H1 (cell line): ENCODE data around the gene IGF2R. TPM values are rescaled to one million over a fixed set of nuclear protein-coding genes. Genes with fewer than 3 reads are reported as not detected.

ENCODE experiments used
- CTCF ChIA-PET: fragments of 300-600 bp; sonication (Branson Sonifier 250); formaldehyde crosslinking; loops from one replicate; lab custom pipeline; 2021; ENCODE audit not compliant: partially characterized antibody; lab: Charles Lee
- POLR2A ChIA-PET: fragments of 300-600 bp; sonication (Branson Sonifier 250); formaldehyde crosslinking; loops from one replicate; lab custom pipeline; 2021; ENCODE audit warnings: inconsistent platforms; ENCODE audit not compliant: partially characterized antibody; lab: Charles Lee
- DNase-seq, 2 experiments: peaks; one replicate each; pipeline versions ENCODE4 v3.0.0 to v3.0.0-alpha.2; 2010 to 2022; ENCODE audit warnings: low spot score in 2 of 2, low read depth in 1 of 2, mixed read lengths in 1 of 2
- FAIRE-seq: peaks from 2 replicates; lab custom pipeline; 2011; peaks lifted over from hg19 to GRCh38; lab: Jason Lieb, UNC
- H2AFZ ChIP-seq: 2 replicates; pipeline ENCODE4 v1.8.1; 2012; ENCODE audit warnings: low read length, inconsistent platforms
- H2AK5ac ChIP-seq: 2 replicates; pipeline ENCODE4 v1.6.1; 2013; ENCODE audit warnings: low read depth, low read length
- H2BK120ac ChIP-seq: replicated peaks from 2 replicates; pipeline ENCODE3; 2013; ENCODE audit warnings: low read depth, low read length, inconsistent platforms
- H2BK12ac ChIP-seq: 2 replicates; pipeline ENCODE4 v1.6.1; 2013; ENCODE audit warnings: low read depth, low read length
- H2BK15ac ChIP-seq: 2 replicates; pipeline ENCODE4 v1.6.1; 2013; ENCODE audit warnings: low read length
- H2BK20ac ChIP-seq: 2 replicates; pipeline ENCODE4 v1.6.1; 2013; ENCODE audit warnings: low read length
- H2BK5ac ChIP-seq: 2 replicates; pipeline ENCODE4 v1.6.1; 2013; ENCODE audit warnings: low read depth, low read length
- H3K14ac ChIP-seq: 2 replicates; pipeline ENCODE4 v1.6.1; 2013; ENCODE audit warnings: inconsistent platforms; ENCODE audit not compliant: insufficient read length
- H3K18ac ChIP-seq: 2 replicates; pipeline ENCODE4 v1.6.1; 2013; ENCODE audit warnings: low read length; ENCODE audit errors: extremely low read depth
- H3K23ac ChIP-seq: 2 replicates; pipeline ENCODE4 v1.6.1; 2013; ENCODE audit warnings: inconsistent platforms; ENCODE audit not compliant: insufficient read length
- H3K23me2 ChIP-seq: 2 replicates; pipeline ENCODE4 v1.6.1; 2013; ENCODE audit warnings: low read depth, low read length
- H3K27ac ChIP-seq: 2 replicates; pipeline ENCODE4 v1.6.1; 2011; ENCODE audit warnings: low read depth, low read length, inconsistent platforms
- H3K27me3 ChIP-seq, 4 experiments: replicated peaks in 1 of 4; 1 replicate in 1 of 4; 2 replicates in 3 of 4; pipeline versions ENCODE4 v1.6.1 to v1.8.1; 2011 to 2013; ENCODE audit warnings: low read length in 3 of 4, mild to moderate bottlenecking in 3 of 4, inconsistent platforms in 2 of 4, mixed read lengths in 2 of 4, moderate library complexity in 1 of 4; ENCODE audit not compliant: control insufficient read depth in 3 of 4, insufficient read depth in 3 of 4; ENCODE audit errors: extremely low read depth in 1 of 4
- H3K36me3 ChIP-seq, 4 experiments: 2 replicates each; pipeline versions ENCODE4 v1.6.1 to v1.8.1; 2011 to 2013; ENCODE audit warnings: mild to moderate bottlenecking in 4 of 4, low read length in 3 of 4, moderate library complexity in 2 of 4, control low read depth in 1 of 4, inconsistent platforms in 1 of 4; ENCODE audit not compliant: insufficient read depth in 4 of 4, control insufficient read depth in 2 of 4
- H3K4ac ChIP-seq: replicated peaks from 2 replicates; pipeline ENCODE3; 2013; ENCODE audit warnings: low read length, low read depth, mixed read lengths, inconsistent platforms; ENCODE audit not compliant: insufficient read length
- H3K4me1 ChIP-seq, 4 experiments: replicated peaks in 1 of 4; 1 replicate in 1 of 4; 2 replicates in 3 of 4; pipeline versions ENCODE4 v1.6.1 to v1.8.1; 2011 to 2013; ENCODE audit warnings: low read length in 3 of 4, inconsistent platforms in 2 of 4, mixed read lengths in 1 of 4; ENCODE audit not compliant: insufficient read depth in 4 of 4, control insufficient read depth in 3 of 4
- H3K4me2 ChIP-seq, 2 experiments: 2 replicates each; pipeline versions ENCODE4 v1.6.1 to v1.8.1; 2011 to 2013; ENCODE audit warnings: low read depth in 2 of 2, low read length in 2 of 2, control low read depth in 1 of 2, inconsistent platforms in 1 of 2, mild to moderate bottlenecking in 1 of 2; ENCODE audit not compliant: insufficient read depth in 1 of 2
- H3K4me3 ChIP-seq, 4 experiments: fragments of 200-600, 300-600 bp in 1 of 4; sonication (generic), shearing (Covaris generic), sonication (Bioruptor Twin) in 1 of 4; 2 replicates each; pipeline versions ENCODE4 v1.5.1 to v1.8.1; 2011 to 2016; ENCODE audit warnings: low read length in 4 of 4, low read depth in 3 of 4, control low read depth in 2 of 4, inconsistent platforms in 2 of 4, mild to moderate bottlenecking in 2 of 4, mixed read lengths in 1 of 4, moderate library complexity in 1 of 4; ENCODE audit not compliant: insufficient read depth in 2 of 4; ENCODE audit errors: extremely low read depth in 1 of 4
- H3K56ac ChIP-seq: replicated peaks from 2 replicates; pipeline ENCODE3; 2013; ENCODE audit warnings: low read depth, mild to moderate bottlenecking, mixed read lengths, low read length, inconsistent platforms; ENCODE audit not compliant: insufficient read length
- H3K79me1 ChIP-seq: 2 replicates; pipeline ENCODE4 v1.6.1; 2013; ENCODE audit warnings: low read depth, low read length, control low read depth
- H3K79me2 ChIP-seq, 2 experiments: 2 replicates each; pipeline versions ENCODE4 v1.6.1 to v1.8.1; 2012 to 2013; ENCODE audit warnings: low read length in 2 of 2, mild to moderate bottlenecking in 2 of 2, inconsistent platforms in 1 of 2; ENCODE audit not compliant: insufficient read depth in 2 of 2, control insufficient read depth in 1 of 2
- H3K9ac ChIP-seq, 4 experiments: replicated peaks in 1 of 4; 1 replicate in 1 of 4; 2 replicates in 3 of 4; pipeline versions ENCODE4 v1.6.1 to v1.8.1; 2011 to 2013; ENCODE audit warnings: low read depth in 3 of 4, low read length in 3 of 4, control low read depth in 2 of 4, mild to moderate bottlenecking in 2 of 4, moderate library complexity in 2 of 4, inconsistent platforms in 1 of 4; ENCODE audit errors: extremely low read depth in 1 of 4
- H3K9me3 ChIP-seq, 2 experiments: 2 replicates each; pipeline versions ENCODE4 v1.6.1 to v1.8.1; 2012 to 2013; ENCODE audit warnings: mild to moderate bottlenecking in 2 of 2, moderate library complexity in 2 of 2, control low read depth in 1 of 2, inconsistent platforms in 1 of 2, low read depth in 1 of 2, low read length in 1 of 2, mixed read lengths in 1 of 2; ENCODE audit not compliant: insufficient read depth in 2 of 2
- H4K20me1 ChIP-seq, 2 experiments: replicated peaks in 1 of 2; 2 replicates each; pipeline versions ENCODE3 to v1.8.1; 2011 to 2013; ENCODE audit warnings: inconsistent platforms in 2 of 2, low read length in 2 of 2, mild to moderate bottlenecking in 1 of 2; ENCODE audit not compliant: insufficient read depth in 2 of 2, control insufficient read depth in 1 of 2
- H4K5ac ChIP-seq: 2 replicates; pipeline ENCODE4 v1.6.1; 2013; ENCODE audit warnings: low read length, low read depth, mixed read lengths, inconsistent platforms; ENCODE audit not compliant: insufficient read length
- H4K8ac ChIP-seq: 2 replicates; pipeline ENCODE4 v1.8.0; 2013; ENCODE audit warnings: mild to moderate bottlenecking, moderate library complexity, low read length, inconsistent platforms; ENCODE audit not compliant: insufficient read depth; ENCODE audit errors: extremely low read depth
- H4K91ac ChIP-seq: replicated peaks from 2 replicates; pipeline ENCODE3; 2013; ENCODE audit warnings: low read length, mixed read lengths, inconsistent platforms; ENCODE audit not compliant: insufficient read length
- CBX5 ChIP-seq: fragments of 300-800, 300-1000 bp; sonication (generic); IDR thresholded peaks from 2 replicates; pipeline ENCODE4 v1.7.1; 2016; ENCODE audit warnings: antibody characterized with exemption, low read length, low read depth
- KDM5A ChIP-seq: fragments of 200-600 bp; IDR thresholded peaks from 2 replicates; pipeline ENCODE4 v1.7.1; 2012; ENCODE audit warnings: mild to moderate bottlenecking, low read length, inconsistent platforms, mixed read lengths
- MAFK ChIP-seq: IDR thresholded peaks from 2 replicates; pipeline ENCODE4 v1.6.1; 2012; ENCODE audit warnings: low read depth, mild to moderate bottlenecking, improper control_type of control experiment, low read length
- NRF1 ChIP-seq: IDR thresholded peaks from 2 replicates; pipeline ENCODE4 v1.6.1; 2011; ENCODE audit warnings: mild to moderate bottlenecking, low read depth, low read length, improper control_type of control experiment
- RBBP5 ChIP-seq: IDR thresholded peaks from 2 replicates; pipeline ENCODE4 v1.7.1; 2012; ENCODE audit warnings: low read depth, mild to moderate bottlenecking, inconsistent platforms, low read length, moderate library complexity, borderline replicate concordance
- SIX5 ChIP-seq: IDR thresholded peaks from 2 replicates; pipeline ENCODE4 v1.6.1; 2011; ENCODE audit warnings: mild to moderate bottlenecking, low read depth, low read length
- SP1 ChIP-seq: IDR thresholded peaks from 2 replicates; pipeline ENCODE4 v1.6.1; 2011; ENCODE audit warnings: low read depth, low read length
- SUZ12 ChIP-seq: fragments of 200-600 bp; sonication (generic); IDR thresholded peaks from 2 replicates; pipeline ENCODE4 v1.6.1; 2012; ENCODE audit warnings: mild to moderate bottlenecking, inconsistent platforms, low read length, moderate library complexity, mixed read lengths
- ZNF274 ChIP-seq: IDR thresholded peaks from 2 replicates; pipeline ENCODE4 v1.7.0; 2012; ENCODE audit warnings: low read length, borderline replicate concordance; ENCODE audit errors: extremely low read depth
- WGBS, 2 experiments: shearing (Covaris generic) in 1 of 2; methylation state at CpG; one replicate each; pipeline versions ENCODE4 v1.1.6 to v1.1.7; 2013 to 2015; ENCODE audit warnings: low lambda C conversion rate in 2 of 2, mixed read lengths in 2 of 2, inconsistent platforms in 1 of 2, low coverage in 1 of 2, missing lambda C conversion rate in 1 of 2; ENCODE audit not compliant: insufficient replicate concordance in 2 of 2, insufficient coverage in 1 of 2, insufficient read length in 1 of 2; ENCODE audit errors: extremely low coverage in 1 of 2, missing lambda C conversion rate in 1 of 2; 5-methylcytosine and 5-hydroxymethylcytosine counted together
- polyA plus RNA-seq, 7 experiments: library from polyadenylated mRNA; depleted of rRNA in 3 of 7; stranded (reverse) in 5 of 7; unstranded in 2 of 7; fragments of >200 nt in 5 of 7; fragments of 200-250 nt in 2 of 7; gene quantifications; 1 replicate in 5 of 7; 2 replicates in 1 of 7; 4 replicates in 1 of 7; pipeline versions ENCODE4 v1.2.1 to v1.2.3, GENCODE V29; 2011 to 2013; ENCODE audit warnings: missing spikeins in 2 of 7, mixed read lengths in 2 of 7
- total RNA-seq: library from RNA; stranded (reverse); fragmentation: NEBNext Ultra II Directional; extraction: Animal tissue kit (Norgen Biotek cat#: 25700); gene quantifications from 2 replicates; pipeline ENCODE4 v1.2.1, GENCODE V29; 2021
- TF ChIP-seq, protein P1 (sequence below): IDR thresholded peaks from 2 replicates; pipeline ENCODE4 v1.6.1; 2011; ENCODE audit warnings: low read length, improper control_type of control experiment
- TF ChIP-seq, protein P2 (sequence below): IDR thresholded peaks from 2 replicates; pipeline ENCODE4 v1.6.1; 2011; ENCODE audit warnings: low read depth, mild to moderate bottlenecking, low read length; ENCODE audit not compliant: insufficient read depth

IGF2R gene
- total and polyA plus RNA-seq, 2 of the 8 experiments (the other 6 are each of a cell fraction or from before 2014, with no cell fraction given) = 20.6 to 74.1 TPM

DNA sequence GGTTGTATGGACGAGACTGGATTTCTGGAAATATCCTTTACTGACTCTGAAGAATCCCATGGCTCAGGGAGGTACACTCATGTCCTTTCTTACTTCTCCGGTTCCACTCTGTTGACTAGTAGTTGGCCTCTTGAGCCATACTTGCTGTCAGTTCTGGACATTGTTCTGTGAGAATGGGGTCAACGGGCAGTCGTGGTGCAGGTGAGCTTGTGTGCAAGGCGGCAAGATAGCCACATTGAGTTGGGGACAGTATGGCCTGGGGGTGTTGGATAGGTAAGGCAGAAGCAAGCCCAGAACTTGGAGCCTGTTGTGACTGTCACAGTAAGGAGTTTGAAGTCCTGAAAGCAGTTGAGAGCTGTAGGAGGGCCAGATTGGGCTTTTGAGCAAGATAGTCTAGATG, 139.2 kb downstream of the IGF2R start:
- Histone ChIP-seq H3K9me3 (no peaks in the 10 kb centered on the region), H3K4me3 (no peak overlapping the region), H2BK15ac (no peak overlapping the region), H2BK120ac (no peak overlapping the region), H3K23me2 (no peaks in the 10 kb centered on the region), H3K4me2 (no peak overlapping the region), H2BK20ac (no peak overlapping the region), H2AK5ac (no peak overlapping the region), H3K79me2 (no peaks in the 10 kb centered on the region), H3K27ac (no peak overlapping the region), H3K27me3 (no peaks in the 10 kb centered on the region), H4K5ac (no peak overlapping the region), H3K4me1 (peaks cover 0 to 7% (median 1%) of the 10 kb centered on the region in 4 experiments; a peak in 1 of 7 replicates), H3K14ac (no peak overlapping the region), H4K8ac (no peak overlapping the region), H4K91ac (no peak overlapping the region), H3K36me3 (peaks cover 9 to 22% (median 19%) of the 10 kb centered on the region in 4 experiments), H3K18ac (no peak overlapping the region), H3K9ac (no peak overlapping the region), H3K56ac (no peak overlapping the region), H3K23ac (no peak overlapping the region), H3K4ac (no peak overlapping the region), H4K20me1 (peaks cover 0 to 5% of the 10 kb centered on the region in 2 experiments), H3K79me1 (no peaks in the 10 kb centered on the region; the same call in 1 of the 2 replicates), H2BK12ac (no peak overlapping the region), H2BK5ac (no peak overlapping the region), H2AFZ (no peak overlapping the region)
- DNase-seq (no peak), FAIRE-seq (no peak)
- ChIA-PET CTCF (interaction anchor here (1.5 to 1.6 kb wide), 2 partner anchors 28 to 341 kb away, joined by 3 to 4 read pairs; no protein-coding TSS in a partner anchor), POLR2A (no interaction called here)
- 88% methylated on average over 5 of the region's 5 CpGs; no CpG with 5 or more reads in 1 of the 2 experiments for WGBS, 2 experiments
- TF ChIP-seq, protein P1, sequence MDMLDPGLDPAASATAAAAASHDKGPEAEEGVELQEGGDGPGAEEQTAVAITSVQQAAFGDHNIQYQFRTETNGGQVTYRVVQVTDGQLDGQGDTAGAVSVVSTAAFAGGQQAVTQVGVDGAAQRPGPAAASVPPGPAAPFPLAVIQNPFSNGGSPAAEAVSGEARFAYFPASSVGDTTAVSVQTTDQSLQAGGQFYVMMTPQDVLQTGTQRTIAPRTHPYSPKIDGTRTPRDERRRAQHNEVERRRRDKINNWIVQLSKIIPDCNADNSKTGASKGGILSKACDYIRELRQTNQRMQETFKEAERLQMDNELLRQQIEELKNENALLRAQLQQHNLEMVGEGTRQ = no peak
- TF ChIP-seq SUZ12 = no peak
- no peak for TF ChIP-seq KDM5A
- TF ChIP-seq SIX5 = no peak
- TF ChIP-seq NRF1 = no peak
- TF ChIP-seq CBX5 = no peak
- no peak for TF ChIP-seq MAFK
- no peak for TF ChIP-seq RBBP5
- TF ChIP-seq, protein P2, sequence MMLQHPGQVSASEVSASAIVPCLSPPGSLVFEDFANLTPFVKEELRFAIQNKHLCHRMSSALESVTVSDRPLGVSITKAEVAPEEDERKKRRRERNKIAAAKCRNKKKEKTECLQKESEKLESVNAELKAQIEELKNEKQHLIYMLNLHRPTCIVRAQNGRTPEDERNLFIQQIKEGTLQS = no peak
- TF ChIP-seq SP1 = no peak
- no peak for TF ChIP-seq ZNF274
